Trophoblast cell (in vitro differentiated cells and primary cell): Measurements from ENCODE around the gene ATG10.

Experiments
- DNase-seq, 2 donors: peaks; one replicate each; pipeline ENCODE4 v3.0.0-alpha.2; 2016
- H2AFZ ChIP-seq: 2 replicates; pipeline ENCODE4 v1.6.1; 2013; ENCODE audit warnings: low read length, moderate library complexity, mild to moderate bottlenecking; ENCODE audit not compliant: insufficient read depth, poor library complexity
- H2AK5ac ChIP-seq: 2 replicates; pipeline ENCODE4 v1.6.1; 2013; ENCODE audit warnings: mild to moderate bottlenecking, low read length
- H2BK120ac ChIP-seq: 2 replicates; pipeline ENCODE4 v1.6.1; 2013; ENCODE audit warnings: low read length, mild to moderate bottlenecking, moderate library complexity; ENCODE audit not compliant: insufficient read depth, poor library complexity
- H2BK12ac ChIP-seq: 2 replicates; pipeline ENCODE4 v1.6.1; 2013; ENCODE audit warnings: mild to moderate bottlenecking, low read length, moderate library complexity
- H2BK5ac ChIP-seq: 2 replicates; pipeline ENCODE4 v1.6.1; 2013; ENCODE audit warnings: low read length, low read depth, moderate library complexity, mild to moderate bottlenecking; ENCODE audit not compliant: poor library complexity
- H3K14ac ChIP-seq: 2 replicates; pipeline ENCODE4 v1.6.1; 2013; ENCODE audit warnings: mild to moderate bottlenecking, low read length
- H3K18ac ChIP-seq: 2 replicates; pipeline ENCODE4 v1.6.1; 2013; ENCODE audit warnings: mild to moderate bottlenecking, low read length
- H3K23ac ChIP-seq: 2 replicates; pipeline ENCODE4 v1.6.1; 2013; ENCODE audit warnings: low read length
- H3K27ac ChIP-seq: 2 replicates; pipeline ENCODE4 v1.5.1; 2013; ENCODE audit warnings: low read depth, mild to moderate bottlenecking, inconsistent platforms, low read length, moderate library complexity
- H3K27me3 ChIP-seq: 2 replicates; pipeline ENCODE4 v1.6.1; 2013; ENCODE audit warnings: inconsistent platforms, mild to moderate bottlenecking, low read length, moderate library complexity; ENCODE audit not compliant: insufficient read depth
- H3K36me3 ChIP-seq, 2 experiments: 1 replicate in 1 of 2; 2 replicates in 1 of 2; pipeline ENCODE4 v1.6.1; 2013; ENCODE audit warnings: low read length in 2 of 2, mild to moderate bottlenecking in 2 of 2, moderate library complexity in 1 of 2; ENCODE audit not compliant: insufficient read depth in 2 of 2, control insufficient read depth in 1 of 2
- H3K4ac ChIP-seq: 2 replicates; pipeline ENCODE4 v1.6.1; 2013; ENCODE audit warnings: low read depth, mild to moderate bottlenecking, low read length, moderate library complexity
- H3K4me1 ChIP-seq, 2 experiments: 1 replicate in 1 of 2; 2 replicates in 1 of 2; pipeline ENCODE4 v1.6.1; 2013; ENCODE audit warnings: low read length in 2 of 2, mild to moderate bottlenecking in 2 of 2, moderate library complexity in 1 of 2; ENCODE audit not compliant: insufficient read depth in 2 of 2, control insufficient read depth in 1 of 2
- H3K4me2 ChIP-seq: 2 replicates; pipeline ENCODE4 v1.6.1; 2013; ENCODE audit warnings: inconsistent platforms, mild to moderate bottlenecking, low read length, moderate library complexity
- H3K4me3 ChIP-seq: 2 replicates; pipeline ENCODE4 v1.5.1; 2013; ENCODE audit warnings: mild to moderate bottlenecking, low read depth, low read length, inconsistent platforms
- H3K79me1 ChIP-seq: one replicate; pipeline ENCODE4 v1.6.1; 2013; ENCODE audit warnings: low read length
- H3K79me2 ChIP-seq: 2 replicates; pipeline ENCODE4 v1.6.1; 2013; ENCODE audit warnings: low read length, mild to moderate bottlenecking; ENCODE audit not compliant: control insufficient read depth, insufficient read depth, poor library complexity
- H3K9ac ChIP-seq: 2 replicates; pipeline ENCODE4 v1.6.1; 2013; ENCODE audit warnings: mild to moderate bottlenecking, low read length
- H3K9me3 ChIP-seq: 2 replicates; pipeline ENCODE4 v1.6.1; 2013; ENCODE audit warnings: low read depth, mild to moderate bottlenecking, control low read depth, inconsistent platforms, low read length; ENCODE audit not compliant: insufficient read depth
- H4K12ac ChIP-seq: 2 replicates; pipeline ENCODE4 v1.6.1; 2013; ENCODE audit warnings: low read depth, mild to moderate bottlenecking, low read length, moderate library complexity
- H4K8ac ChIP-seq: 2 replicates; pipeline ENCODE4 v1.6.1; 2013; ENCODE audit warnings: low read depth, mild to moderate bottlenecking, low read length, moderate library complexity
- H4K91ac ChIP-seq: one replicate; pipeline ENCODE4 v1.6.1; 2013; ENCODE audit warnings: low read depth, mild to moderate bottlenecking, low read length, moderate library complexity
- WGBS: extraction: QIAGEN DNeasy Blood & Tissue Kit; methylation state at CpG from one replicate; pipeline ENCODE4 v1.1.7; 2013; ENCODE audit warnings: missing lambda C conversion rate; ENCODE audit not compliant: insufficient read length, insufficient coverage; ENCODE audit errors: extremely low coverage; 5-methylcytosine and 5-hydroxymethylcytosine counted together

ATG10 gene

DNA sequence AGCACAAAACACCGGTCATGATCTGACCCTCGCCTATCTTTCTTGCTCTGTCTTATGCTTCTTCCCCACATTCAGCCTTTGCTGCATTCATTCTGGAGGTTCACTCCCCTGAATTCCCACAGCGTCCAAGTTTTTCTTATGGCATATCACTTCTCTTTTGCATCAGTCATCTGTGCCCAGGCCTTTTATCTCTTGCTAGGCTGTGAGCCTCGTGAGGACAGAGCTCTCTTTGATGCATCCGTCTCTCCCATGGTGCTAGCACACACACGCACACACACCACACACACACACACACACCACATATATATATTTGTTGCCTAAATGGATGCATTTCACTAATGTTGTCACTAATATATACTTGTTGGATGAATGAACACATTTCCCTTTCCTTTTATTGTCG is 45.8 kb upstream of the ATG10 start:
- no peak for DNase-seq
- Histone ChIP-seq H3K4me2 (no peak overlapping the region), H2AFZ (no peak overlapping the region), H4K12ac (no peak overlapping the region), H3K9ac (no peak overlapping the region), H4K91ac (no peak overlapping the region), H3K14ac (no peak overlapping the region), H3K4ac (no peak overlapping the region), H3K9me3 (no peaks in the 10 kb centered on the region), H2BK120ac (no peak overlapping the region), H3K4me3 (no peak overlapping the region), H3K79me2 (no peaks in the 10 kb centered on the region), H3K36me3 (no peaks in the 10 kb centered on the region), H4K8ac (no peak overlapping the region), H3K18ac (no peak overlapping the region), H3K79me1 (no peaks in the 10 kb centered on the region), H2AK5ac (no peak overlapping the region), H2BK5ac (no peak overlapping the region), H3K27me3 (no peaks in the 10 kb centered on the region), H2BK12ac (no peak overlapping the region), H3K27ac (no peak overlapping the region), H3K23ac (no peak overlapping the region), H3K4me1 (no peaks in the 10 kb centered on the region)
- no CpG with 5 or more reads among the region's 7 CpGs for WGBS

DNA sequence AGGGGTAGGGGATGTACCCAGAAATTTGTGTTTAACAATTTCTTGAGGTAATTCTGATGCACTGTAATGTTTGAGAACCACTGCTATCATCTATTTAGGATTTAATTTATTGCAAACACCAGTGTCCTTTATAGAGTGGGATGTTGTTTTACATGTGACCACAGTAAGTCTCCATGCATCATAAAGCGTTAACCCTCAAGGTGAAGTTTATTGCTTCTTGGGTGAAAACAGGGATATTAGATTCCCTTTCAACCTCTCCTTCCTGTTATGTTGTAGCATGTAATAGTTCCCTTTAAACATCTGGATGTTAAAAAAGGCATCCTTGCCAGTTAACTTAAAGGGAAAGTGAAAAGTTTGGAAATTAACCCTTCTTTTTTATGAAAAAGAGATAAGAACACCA is 35.8 kb upstream of the ATG10 start:
- Histone ChIP-seq H3K9me3 (peaks cover 2% of the 10 kb centered on the region), H3K23ac (no peak overlapping the region), H3K9ac (no peak overlapping the region), H3K14ac (no peak overlapping the region), H3K27me3 (no peaks in the 10 kb centered on the region), H4K12ac (no peak overlapping the region), H3K36me3 (no peaks in the 10 kb centered on the region), H2BK120ac (no peak overlapping the region), H3K27ac (no peak overlapping the region), H3K4me3 (no peak overlapping the region), H3K4me2 (no peak overlapping the region), H4K8ac (no peak overlapping the region), H2BK12ac (no peak overlapping the region), H2BK5ac (no peak overlapping the region), H4K91ac (no peak overlapping the region), H2AFZ (no peak overlapping the region), H3K79me2 (no peaks in the 10 kb centered on the region), H3K18ac (no peak overlapping the region), H3K79me1 (no peaks in the 10 kb centered on the region), H3K4ac (no peak overlapping the region), H2AK5ac (no peak overlapping the region), H3K4me1 (no peaks in the 10 kb centered on the region)
- no peak for DNase-seq
- WGBS = no CpG with 5 or more reads among the region's 1 CpG

DNA sequence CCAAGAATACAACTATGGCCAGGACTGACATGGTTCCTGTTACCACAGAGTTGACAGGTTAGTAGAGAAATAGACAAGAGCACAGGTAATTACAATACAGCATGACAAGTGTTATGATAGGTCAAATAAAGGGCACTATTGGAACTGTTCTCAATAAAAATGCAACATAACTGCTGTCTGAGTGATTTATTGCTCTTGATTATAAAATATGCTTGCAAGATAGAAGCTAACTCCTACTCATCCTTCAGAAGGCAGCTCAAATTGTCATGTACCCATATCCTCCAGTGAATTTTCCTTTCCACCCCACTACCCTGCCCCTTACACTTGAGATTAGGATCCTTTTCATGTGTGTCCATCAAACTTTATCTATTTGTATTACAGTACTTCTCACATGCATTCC is 35.1 kb upstream of the ATG10 start:
- H3K79me2 ChIP-seq = no peaks in the 10 kb centered on the region
- H3K9me3 ChIP-seq = peaks cover 3% of the 10 kb centered on the region
- DNase-seq = no peak
- no peak overlapping the region for H2AFZ ChIP-seq
- no peak overlapping the region for H3K18ac ChIP-seq
- no peaks in the 10 kb centered on the region for H3K79me1 ChIP-seq
- no peaks in the 10 kb centered on the region for H3K36me3 ChIP-seq
- no peaks in the 10 kb centered on the region for H3K27me3 ChIP-seq
- no peak overlapping the region for H4K91ac ChIP-seq
- H3K4me3 ChIP-seq = no peak overlapping the region
- no peak overlapping the region for H3K4me2 ChIP-seq
- H2BK120ac ChIP-seq = no peak overlapping the region
- no peak overlapping the region for H3K14ac ChIP-seq
- no peak overlapping the region for H3K23ac ChIP-seq
- no peak overlapping the region for H3K9ac ChIP-seq
- no peak overlapping the region for H4K8ac ChIP-seq
- H3K27ac ChIP-seq = no peak overlapping the region
- no peak overlapping the region for H4K12ac ChIP-seq
- no peak overlapping the region for H2AK5ac ChIP-seq
- no peak overlapping the region for H2BK5ac ChIP-seq
- H3K4me1 ChIP-seq = no peaks in the 10 kb centered on the region
- H3K4ac ChIP-seq = no peak overlapping the region
- H2BK12ac ChIP-seq = no peak overlapping the region

DNA sequence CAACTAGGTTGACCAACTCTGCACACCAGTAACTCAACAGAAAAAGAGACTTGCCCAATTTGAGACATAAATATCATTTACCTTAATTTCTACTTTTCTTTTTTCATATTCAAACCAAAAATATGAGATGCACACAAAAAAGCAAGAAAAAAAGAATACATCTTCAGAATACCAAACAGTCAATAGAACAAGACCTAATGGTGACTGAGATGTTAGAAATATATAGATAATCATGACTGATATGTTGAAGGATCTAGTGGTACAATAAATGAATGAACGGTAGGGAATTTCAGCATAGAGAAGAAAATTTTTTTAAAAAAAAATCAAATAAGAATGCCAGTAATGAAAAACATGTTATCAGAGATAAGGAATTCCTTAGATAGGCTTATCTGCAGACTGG is 29.1 kb upstream of the ATG10 start:
- H3K23ac ChIP-seq = no peak overlapping the region
- WGBS = no CpG with 5 or more reads among the region's 1 CpG
- H3K4me3 ChIP-seq = no peak overlapping the region
- no peaks in the 10 kb centered on the region for H3K27me3 ChIP-seq
- no peaks in the 10 kb centered on the region for H3K79me2 ChIP-seq
- H2AK5ac ChIP-seq = no peak overlapping the region
- H2BK12ac ChIP-seq = no peak overlapping the region
- H3K27ac ChIP-seq = no peak overlapping the region
- H3K4me2 ChIP-seq = no peak overlapping the region
- no peak overlapping the region for H2AFZ ChIP-seq
- H3K79me1 ChIP-seq = no peaks in the 10 kb centered on the region
- H4K12ac ChIP-seq = no peak overlapping the region
- H3K18ac ChIP-seq = no peak overlapping the region
- H3K14ac ChIP-seq = no peak overlapping the region
- H3K9ac ChIP-seq = no peak overlapping the region
- no peak overlapping the region for H4K91ac ChIP-seq
- no peaks in the 10 kb centered on the region for H3K36me3 ChIP-seq
- H3K4me1 ChIP-seq = no peaks in the 10 kb centered on the region
- H3K4ac ChIP-seq = no peak overlapping the region
- DNase-seq = peak in 1 of 2 donors; percentile 51
- H2BK5ac ChIP-seq = no peak overlapping the region
- H3K9me3 ChIP-seq = peaks cover 3% of the 10 kb centered on the region
- no peak overlapping the region for H2BK120ac ChIP-seq
- no peak overlapping the region for H4K8ac ChIP-seq

DNA sequence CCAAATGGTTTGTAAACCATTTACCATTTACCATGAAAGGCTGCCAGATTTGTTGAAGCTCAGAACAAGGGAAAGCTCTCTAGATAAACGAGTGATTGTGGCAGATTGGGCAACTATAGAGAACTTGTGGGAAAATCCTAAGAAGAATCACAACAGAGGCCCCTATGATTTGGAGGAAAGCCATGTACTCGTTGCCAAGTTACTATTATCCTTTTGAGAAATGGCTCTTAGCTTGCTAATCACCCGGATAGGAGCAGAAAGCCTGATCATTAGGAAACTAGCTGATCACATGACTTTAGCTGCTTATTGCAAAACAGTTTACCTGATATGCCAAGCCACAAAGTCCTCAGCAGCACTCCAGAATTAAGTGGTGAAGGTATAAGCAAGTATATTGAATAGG is 23.5 kb upstream of the ATG10 start:
- H3K23ac ChIP-seq = no peak overlapping the region
- H3K36me3 ChIP-seq = no peaks in the 10 kb centered on the region
- no peak overlapping the region for H4K91ac ChIP-seq
- H3K79me1 ChIP-seq = no peaks in the 10 kb centered on the region
- no peak overlapping the region for H3K4me2 ChIP-seq
- no peak overlapping the region for H3K14ac ChIP-seq
- no peak overlapping the region for H2BK120ac ChIP-seq
- no peak overlapping the region for H2BK5ac ChIP-seq
- no peaks in the 10 kb centered on the region for H3K9me3 ChIP-seq
- no peak overlapping the region for H4K8ac ChIP-seq
- H2AK5ac ChIP-seq = no peak overlapping the region
- no peak overlapping the region for H3K27ac ChIP-seq
- no peak overlapping the region for H2BK12ac ChIP-seq
- no peak overlapping the region for H3K9ac ChIP-seq
- H3K4me1 ChIP-seq = no peaks in the 10 kb centered on the region
- no peak overlapping the region for H3K18ac ChIP-seq
- no peak overlapping the region for H4K12ac ChIP-seq
- WGBS = no CpG with 5 or more reads among the region's 3 CpGs
- no peaks in the 10 kb centered on the region for H3K27me3 ChIP-seq
- no peak overlapping the region for H3K4me3 ChIP-seq
- DNase-seq = peak in 1 of 2 donors; percentile 23
- no peak overlapping the region for H3K4ac ChIP-seq
- H2AFZ ChIP-seq = no peak overlapping the region
- H3K79me2 ChIP-seq = no peaks in the 10 kb centered on the region
